Measurements from ENCODE around the gene ATF6.

DNA sequence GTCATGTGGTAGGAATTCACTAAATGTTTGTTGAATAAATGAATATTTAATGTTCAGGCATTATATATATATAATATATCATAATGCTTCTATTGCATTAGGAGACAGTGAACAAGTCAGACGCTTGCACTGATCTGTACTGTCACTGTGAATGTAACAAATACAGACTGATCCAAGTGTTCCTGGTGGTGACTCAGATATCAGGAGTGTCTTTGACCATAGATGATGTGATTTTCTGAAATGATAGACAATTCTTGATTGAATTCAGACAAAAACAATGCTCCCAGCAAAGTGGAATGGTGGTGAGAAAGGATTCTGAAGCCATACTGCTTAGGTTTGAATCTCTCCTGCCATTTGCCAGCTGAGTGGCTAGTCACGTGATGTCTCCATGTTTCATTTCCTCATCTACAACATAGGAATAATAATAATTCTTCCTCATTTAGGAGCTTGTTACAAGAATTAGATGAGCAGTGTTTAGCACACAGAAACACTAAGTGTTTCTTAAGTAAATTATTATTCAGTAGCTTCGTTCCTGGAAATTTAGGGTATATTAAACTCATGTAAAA, 186.6 kb downstream of the ATF6 start:
- TF ChIP-seq POLR2AphosphoS5 (IDR thresholded peaks at IDR 0.05; ENCODE audit: low read depth, low read length) = no peak
- TF ChIP-seq SPI1 (IDR thresholded peaks at IDR 0.05; ENCODE audit: low read depth, low read length) = no peak
- no peak for TF ChIP-seq POLR2A (IDR thresholded peaks at IDR 0.05; ENCODE audit: low read depth, low read length)
- no peak for TF ChIP-seq TAF1 (IDR thresholded peaks at IDR 0.05; ENCODE audit: low read depth, low read length)

Data from GM12891 (cell line).